HG03139 (cell line): ENCODE results near the gene SLC41A2.

ENCODE experiments used
- ATAC-seq: cut with Tn5 transposase; IDR thresholded peaks from one replicate; pipeline ENCODE4 v1.9.1; 2021; ENCODE audit not compliant: unreplicated experiment

The SLC41A2 gene

GRCh38 chr12:104930388-104931326 is 27.4 kb downstream of the SLC41A2 start:
- peak; percentile 86 for ATAC-seq

- no peak for ATAC-seq
These were observed 28.1 kb downstream of the SLC41A2 start for GRCh38 chr12:104929977-104930376.

- no peak for ATAC-seq
These were observed 28.7 kb downstream of the SLC41A2 start for GRCh38 chr12:104929368-104929767.

- no peak for ATAC-seq
These were observed 29.9 kb downstream of the SLC41A2 start for GRCh38 chr12:104928036-104928745.

DNA sequence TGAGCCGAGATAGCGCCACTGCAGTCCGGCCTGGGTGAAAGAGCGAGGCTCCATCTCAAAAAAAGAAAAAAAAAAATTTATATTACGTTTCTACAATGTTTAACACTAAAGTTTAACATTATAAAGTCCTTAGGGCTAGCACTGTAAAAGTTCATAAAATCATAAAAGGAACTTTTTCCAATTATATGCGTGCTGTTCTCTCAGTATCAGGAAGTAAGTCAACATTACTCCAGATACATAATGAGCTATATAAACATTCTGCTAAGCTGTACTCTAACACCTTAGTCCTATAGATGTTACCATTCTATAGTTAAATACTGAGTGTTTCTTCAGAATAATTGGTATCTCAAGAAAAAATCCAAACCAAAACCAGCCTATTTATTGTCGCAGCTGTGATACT is 32.6 kb downstream of the SLC41A2 start:
- ATAC-seq: no peak

GRCh38 chr12:104921340-104921739 is 36.8 kb downstream of the SLC41A2 start:
- ATAC-seq: no peak

DNA sequence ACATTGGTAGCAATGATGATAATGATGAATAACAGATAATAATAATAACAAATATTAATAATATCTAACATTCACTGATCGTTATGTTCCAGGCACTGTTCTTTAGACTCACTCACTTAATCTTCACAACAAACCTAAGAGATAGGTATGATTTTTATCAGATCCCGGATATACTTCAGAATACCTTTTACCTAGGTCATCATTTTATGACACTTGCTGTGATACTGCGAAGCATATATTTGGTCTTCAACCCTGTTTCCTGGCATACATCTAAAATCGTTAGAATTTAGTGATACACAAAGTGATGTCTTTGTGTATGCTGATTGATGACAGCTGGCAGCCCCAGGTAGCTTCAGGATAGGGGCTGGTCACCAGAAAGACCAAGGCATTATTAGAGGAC is 46.1 kb downstream of the SLC41A2 start:
- ATAC-seq: no peak

DNA sequence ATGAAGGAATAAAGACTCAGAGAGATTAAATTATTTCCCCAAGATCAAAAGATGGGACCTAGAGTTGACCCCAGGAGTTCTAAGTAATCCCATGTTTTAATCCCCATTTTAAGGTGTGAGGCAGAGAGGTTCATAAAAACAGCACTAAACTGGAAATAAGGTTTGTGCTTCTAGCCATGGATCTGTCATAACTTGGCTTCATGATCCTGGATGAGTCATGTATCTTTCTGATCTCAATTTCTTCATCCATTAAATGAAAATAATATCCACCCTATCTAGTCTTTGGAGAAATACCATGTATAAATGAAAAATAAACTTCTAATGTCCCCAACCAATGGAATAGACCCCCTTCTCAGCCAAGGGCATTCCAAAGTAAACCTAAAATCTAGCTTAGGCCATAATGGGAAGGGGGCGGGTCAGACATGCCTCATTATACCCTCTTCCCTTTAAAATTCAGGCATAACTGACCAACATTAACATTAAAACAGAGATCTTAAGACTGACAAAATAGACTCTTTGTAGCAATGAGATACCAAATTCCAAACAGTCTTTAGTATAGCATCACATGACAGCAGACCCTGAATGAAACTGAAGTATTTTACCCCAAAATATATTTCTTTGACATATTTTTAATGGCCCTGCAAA is 47.8 kb downstream of the SLC41A2 start:
- no peak for ATAC-seq

DNA sequence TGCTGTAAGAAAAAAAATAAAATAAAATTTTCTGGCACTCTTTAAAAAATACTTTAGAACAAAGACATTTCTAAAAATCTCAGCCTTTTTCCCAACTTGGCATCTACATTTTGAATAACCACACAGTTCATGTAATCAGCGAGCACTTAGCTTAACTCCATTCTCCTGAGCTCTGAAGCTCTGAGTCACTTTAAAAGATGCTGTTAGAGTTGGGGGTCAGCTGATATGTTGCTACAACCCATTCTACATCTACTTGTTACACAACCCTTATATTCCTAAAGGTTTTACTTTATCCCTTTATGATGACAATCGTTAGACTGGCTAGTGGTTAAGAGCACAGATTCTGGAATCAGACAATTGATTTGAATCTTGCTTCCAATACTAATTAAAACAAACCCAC is 48.3 kb downstream of the SLC41A2 start:
- ATAC-seq: no peak
